Esophagus squamous epithelium (tissue), 4 donors: Measurements from ENCODE around the gene ZCWPW1.

Experiments
- CTCF ChIP-seq, 6 experiments: fragments of 450-650 bp in 4 of 6; fragments of 200-600 bp in 2 of 6; sonication (generic) in 2 of 6; IDR thresholded peaks; one replicate each; pipeline ENCODE4 v1.5.1; 2016 to 2019; ENCODE audit warnings: antibody characterized with exemption in 6 of 6, mild to moderate bottlenecking in 4 of 6, moderate library complexity in 4 of 6
- POLR2A ChIP-seq, 4 donors: fragments of 450-650 bp; IDR thresholded peaks; one replicate each; pipeline ENCODE4 v1.6.1; 2017; ENCODE audit warnings: antibody characterized with exemption in 4 of 4, mild to moderate bottlenecking in 4 of 4, moderate library complexity in 3 of 4

- no peak for TF ChIP-seq POLR2A (IDR thresholded peaks at IDR 0.05)
- no peak for TF ChIP-seq CTCF (IDR thresholded peaks at IDR 0.05)
These were observed 72.0 kb downstream of the ZCWPW1 start for GRCh38 chr7:100356416-100357068.
